SK-N-SH (cell line): Measurements from ENCODE around the gene GLS. TPM values are rescaled to one million over a fixed set of nuclear protein-coding genes. Genes with fewer than 3 reads are reported as not detected.

Experiments used
- CTCF ChIA-PET: fragments of 300-600, 350-600 bp; formaldehyde crosslinking; extraction: SDS; loops from one replicate; lab custom pipeline; 2021; lab: Yijun Ruan, JAX
- POLR2A ChIA-PET: fragments of 350-600 bp; sonication (Branson Sonifier 250); formaldehyde crosslinking; extraction: SDS; loops from one replicate; lab custom pipeline; 2020; ENCODE audit warnings: antibody characterized with exemption, inconsistent platforms; lab: Yijun Ruan, JAX
- DNase-seq: peaks from one replicate; pipeline ENCODE4 v3.0.0; 2012
- H2AFZ ChIP-seq: fragments of 200-600 bp; sonication (generic); 2 replicates; pipeline ENCODE4 v1.8.1; 2016; ENCODE audit warnings: antibody characterized with exemption, mild to moderate bottlenecking, low read depth
- H3F3A ChIP-seq: fragments of 200-600 bp; sonication (generic); replicated peaks from 2 replicates; pipeline ENCODE3; 2016; ENCODE audit warnings: antibody characterized with exemption, mild to moderate bottlenecking; ENCODE audit not compliant: insufficient read depth
- H3K27ac ChIP-seq, 2 experiments: fragments of 200-500 bp in 1 of 2; fragments of 200-600 bp in 1 of 2; sonication (Bioruptor generic) in 1 of 2; sonication (generic), shearing (Covaris generic) in 1 of 2; 2 replicates each; pipeline versions ENCODE4 v1.5.1 to v1.6.1; 2014 to 2016; ENCODE audit warnings: low read depth in 2 of 2, inconsistent platforms in 1 of 2, low read length in 1 of 2, mild to moderate bottlenecking in 1 of 2, mixed read lengths in 1 of 2
- H3K27me3 ChIP-seq: fragments of 200-600 bp; sonication (generic), shearing (Covaris generic); 2 replicates; pipeline ENCODE4 v1.6.1; 2016; ENCODE audit warnings: mixed run types; ENCODE audit not compliant: insufficient read depth
- H3K36me3 ChIP-seq, 2 experiments: fragments of 200-500 bp in 1 of 2; fragments of 200-600 bp in 1 of 2; sonication (Bioruptor generic) in 1 of 2; sonication (generic) in 1 of 2; replicated peaks in 1 of 2; 2 replicates each; pipeline versions ENCODE3 to v1.5.1; 2014 to 2016; ENCODE audit warnings: low read length in 1 of 2, mild to moderate bottlenecking in 1 of 2; ENCODE audit not compliant: insufficient read depth in 2 of 2, control insufficient read depth in 1 of 2
- H3K4me1 ChIP-seq, 2 experiments: fragments of 200-500 bp in 1 of 2; fragments of 200-600 bp in 1 of 2; sonication (Bioruptor generic) in 1 of 2; sonication (generic), shearing (Covaris generic) in 1 of 2; 2 replicates each; pipeline versions ENCODE4 v1.5.1 to v1.6.1; 2014 to 2016; ENCODE audit warnings: low read depth in 1 of 2, low read length in 1 of 2, mixed run types in 1 of 2; ENCODE audit not compliant: insufficient read depth in 2 of 2, control insufficient read depth in 1 of 2
- H3K4me2 ChIP-seq: fragments of 200-600 bp; sonication (generic), shearing (Covaris generic); 2 replicates; pipeline ENCODE4 v1.6.1; 2017; ENCODE audit warnings: mixed run types
- H3K4me3 ChIP-seq, 2 experiments: fragments of 200-500 bp in 1 of 2; fragments of 200-600 bp in 1 of 2; sonication (Bioruptor generic) in 1 of 2; sonication (generic), shearing (Covaris generic) in 1 of 2; 2 replicates each; pipeline versions ENCODE4 v1.5.1 to v1.8.1; 2014 to 2016; ENCODE audit warnings: low read depth in 2 of 2, inconsistent platforms in 1 of 2, low read length in 1 of 2, mild to moderate bottlenecking in 1 of 2, mixed read lengths in 1 of 2, moderate library complexity in 1 of 2
- H3K79me2 ChIP-seq: fragments of 200-600 bp; sonication (generic); 2 replicates; pipeline ENCODE4 v1.8.1; 2017; ENCODE audit warnings: mild to moderate bottlenecking; ENCODE audit not compliant: insufficient read depth
- H3K9ac ChIP-seq: fragments of 200-600 bp; sonication (generic); 2 replicates; pipeline ENCODE4 v1.6.1; 2017; ENCODE audit warnings: mixed run types
- H3K9me2 ChIP-seq: fragments of 200-600 bp; sonication (generic); 2 replicates; pipeline ENCODE4 v1.6.1; 2017; ENCODE audit warnings: mixed run types
- H3K9me3 ChIP-seq: fragments of 200-600 bp; sonication (generic); 2 replicates; pipeline ENCODE4 v1.6.1; 2017; ENCODE audit warnings: mixed run types, mild to moderate bottlenecking, moderate library complexity
- H4K20me1 ChIP-seq: fragments of 200-600 bp; sonication (generic); 2 replicates; pipeline ENCODE4 v1.6.1; 2017; ENCODE audit warnings: mild to moderate bottlenecking, mixed run types; ENCODE audit not compliant: insufficient read depth
- ELF1 ChIP-seq: IDR thresholded peaks from 2 replicates; pipeline ENCODE4 v1.4.0; 2012
- EP300 ChIP-seq, 2 experiments: IDR thresholded peaks; 2 replicates each; pipeline versions ENCODE4 v1.4.0 to v1.6.1; 2012; ENCODE audit warnings: borderline replicate concordance in 1 of 2, low read depth in 1 of 2, low read length in 1 of 2
- GABPA ChIP-seq: IDR thresholded peaks from 2 replicates; pipeline ENCODE4 v1.4.0; 2012; ENCODE audit warnings: low read depth, mild to moderate bottlenecking
- JUND ChIP-seq: IDR thresholded peaks from 2 replicates; pipeline ENCODE4 v1.4.0; 2012
- MEF2A ChIP-seq: IDR thresholded peaks from 2 replicates; pipeline ENCODE4 v1.4.0; 2012; ENCODE audit warnings: low read depth, borderline replicate concordance
- MXI1 ChIP-seq: IDR thresholded peaks from 2 replicates; pipeline ENCODE4 v1.6.1; 2012; ENCODE audit warnings: mild to moderate bottlenecking, low read depth, low read length, improper control_type of control experiment
- POLR2AphosphoS5 ChIP-seq: IDR thresholded peaks from 2 replicates; pipeline ENCODE4 v1.6.1; 2012; ENCODE audit warnings: low read depth, low read length
- RAD21 ChIP-seq: IDR thresholded peaks from 2 replicates; pipeline ENCODE4 v1.6.1; 2012; ENCODE audit warnings: mild to moderate bottlenecking, low read length
- RFX5 ChIP-seq: IDR thresholded peaks from 2 replicates; pipeline ENCODE4 v1.6.1; 2012; ENCODE audit warnings: mild to moderate bottlenecking, improper control_type of control experiment, low read length
- RXRA ChIP-seq: IDR thresholded peaks from 2 replicates; pipeline ENCODE4 v1.4.0; 2012; ENCODE audit warnings: low read depth, mild to moderate bottlenecking, borderline replicate concordance
- SMC3 ChIP-seq: IDR thresholded peaks from 2 replicates; pipeline ENCODE4 v1.6.1; 2012; ENCODE audit warnings: low read depth, low read length, improper control_type of control experiment
- TAF1 ChIP-seq: IDR thresholded peaks from 2 replicates; pipeline ENCODE4 v1.6.1; 2012; ENCODE audit warnings: low read depth, mild to moderate bottlenecking, low read length, moderate library complexity, borderline replicate concordance
- TCF12 ChIP-seq: IDR thresholded peaks from 2 replicates; pipeline ENCODE4 v1.4.0; 2012
- WGBS: methylation state at CpG from one replicate; pipeline ENCODE4 v1.1.6; 2017; ENCODE audit warnings: low lambda C conversion rate; 5-methylcytosine and 5-hydroxymethylcytosine counted together
- polyA plus RNA-seq, 3 experiments: library from polyadenylated mRNA; depleted of rRNA; stranded (reverse); fragments of >200 nt; gene quantifications; 2 replicates each; pipeline ENCODE4 v1.2.3, GENCODE V29; 2012
- TF ChIP-seq, protein P1 (sequence below): IDR thresholded peaks from 2 replicates; pipeline ENCODE4 v1.4.0; 2012; ENCODE audit warnings: low read depth
- TF ChIP-seq, protein P2 (sequence below): fragments of 150-350 bp; IDR thresholded peaks from 2 replicates; pipeline ENCODE4 v1.6.1; 2016; ENCODE audit warnings: mild to moderate bottlenecking, low read depth, low read length

The GLS gene
- polyA plus RNA-seq, 1 of the 3 experiments (the other 2 are of a cell fraction), result 37.2 TPM

- Histone ChIP-seq H3K4me3 (no peak overlapping the region), H3K4me1 (no peaks in the 10 kb centered on the region), H3F3A (no peaks in the 10 kb centered on the region), H3K27ac (no peak overlapping the region), H3K36me3 (peaks cover 85 to 92% of the 10 kb centered on the region in 2 experiments), H3K9me2 (no peaks in the 10 kb centered on the region), H3K4me2 (no peak overlapping the region), H2AFZ (no peak overlapping the region), H3K9ac (no peak overlapping the region), H4K20me1 (no peaks in the 10 kb centered on the region), H3K9me3 (no peaks in the 10 kb centered on the region), H3K27me3 (no peaks in the 10 kb centered on the region), H3K79me2 (no peaks in the 10 kb centered on the region)
- ChIA-PET CTCF (no interaction called here), POLR2A (no interaction called here)
- WGBS, result 97% methylated on average over 6 of the region's 6 CpGs
- TF ChIP-seq GABPA (no peak), POLR2AphosphoS5 (no peak)
- DNase-seq, result no peak
Observed at GRCh38 chr2:190990132-190990531, 109.5 kb downstream of the GLS start.

DNA sequence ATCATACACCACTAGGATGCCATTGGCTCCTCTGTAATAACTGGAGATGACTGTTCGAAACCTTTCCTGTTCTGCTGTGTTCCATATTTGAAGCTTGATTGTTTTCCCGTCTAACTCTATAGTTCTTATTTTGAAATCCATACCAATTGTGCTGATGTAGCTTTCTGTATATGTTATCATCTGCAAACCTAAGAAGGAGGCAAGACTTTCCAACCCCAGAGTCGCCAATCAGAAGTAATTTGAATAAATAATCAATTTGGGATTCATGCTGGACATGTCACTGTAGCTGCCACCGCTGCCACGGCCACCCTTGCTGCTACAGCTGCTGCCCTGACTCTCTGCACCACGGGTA is 112.6 kb downstream of the GLS start:
- no peaks in the 10 kb centered on the region for H3K4me1 ChIP-seq
- H3K9me3 ChIP-seq, result no peaks in the 10 kb centered on the region
- no peak overlapping the region for H3K9ac ChIP-seq
- H3K4me3 ChIP-seq, result no peak overlapping the region
- no peak overlapping the region for H2AFZ ChIP-seq
- POLR2A ChIA-PET, result no interaction called here
- H3K27ac ChIP-seq, result no peak overlapping the region
- TF ChIP-seq SMC3 (no peak), MXI1 (no peak), TAF1 (no peak), MEF2A (no peak), RFX5 (no peak), EP300 (IDR thresholded peaks at IDR 0.05; ENCODE audit: borderline replicate concordance in 1 of 2, low read depth in 1 of 2, low read length in 1 of 2) (no peak), RXRA (no peak), JUND (no peak), ELF1 (no peak), RAD21 (no peak), TCF12 (no peak)
- TF ChIP-seq, protein P1, sequence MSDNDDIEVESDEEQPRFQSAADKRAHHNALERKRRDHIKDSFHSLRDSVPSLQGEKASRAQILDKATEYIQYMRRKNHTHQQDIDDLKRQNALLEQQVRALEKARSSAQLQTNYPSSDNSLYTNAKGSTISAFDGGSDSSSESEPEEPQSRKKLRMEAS, result no peak
- TF ChIP-seq, protein P2, sequence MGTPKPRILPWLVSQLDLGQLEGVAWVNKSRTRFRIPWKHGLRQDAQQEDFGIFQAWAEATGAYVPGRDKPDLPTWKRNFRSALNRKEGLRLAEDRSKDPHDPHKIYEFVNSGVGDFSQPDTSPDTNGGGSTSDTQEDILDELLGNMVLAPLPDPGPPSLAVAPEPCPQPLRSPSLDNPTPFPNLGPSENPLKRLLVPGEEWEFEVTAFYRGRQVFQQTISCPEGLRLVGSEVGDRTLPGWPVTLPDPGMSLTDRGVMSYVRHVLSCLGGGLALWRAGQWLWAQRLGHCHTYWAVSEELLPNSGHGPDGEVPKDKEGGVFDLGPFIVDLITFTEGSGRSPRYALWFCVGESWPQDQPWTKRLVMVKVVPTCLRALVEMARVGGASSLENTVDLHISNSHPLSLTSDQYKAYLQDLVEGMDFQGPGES, result no peak
- DNase-seq, result no peak
- no peaks in the 10 kb centered on the region for H3K79me2 ChIP-seq
- no peaks in the 10 kb centered on the region for H3K9me2 ChIP-seq
- H3K27me3 ChIP-seq, result no peaks in the 10 kb centered on the region
- CTCF ChIA-PET, result interaction anchor here (1.3 kb wide), 1 partner anchor 46 kb away, joined by 3 read pairs; no protein-coding TSS in a partner anchor
- H4K20me1 ChIP-seq, result no peaks in the 10 kb centered on the region
- peaks cover 88 to 91% of the 10 kb centered on the region in 2 experiments for H3K36me3 ChIP-seq
- H3F3A ChIP-seq, result no peaks in the 10 kb centered on the region
- H3K4me2 ChIP-seq, result no peak overlapping the region
- 93% methylated on average over 6 of the region's 6 CpGs for WGBS
